Ishikawa (cell line): ENCODE data around the gene KEAP1.

Experiments used
- CREB1 ChIP-seq: IDR thresholded peaks from 2 replicates; pipeline ENCODE4 v1.6.1; 2012; ENCODE audit warnings: low read depth
- YY1 ChIP-seq: IDR thresholded peaks from 2 replicates; pipeline ENCODE4 v1.6.1; 2012; ENCODE audit warnings: low read depth
- TF ChIP-seq, protein P1 (sequence below): IDR thresholded peaks from 2 replicates; pipeline ENCODE4 v1.6.1; 2012; ENCODE audit warnings: low read depth, mild to moderate bottlenecking

GRCh38 chr19:10537668-10538067 is 34.5 kb upstream of the KEAP1 start:
- TF ChIP-seq, protein P1, sequence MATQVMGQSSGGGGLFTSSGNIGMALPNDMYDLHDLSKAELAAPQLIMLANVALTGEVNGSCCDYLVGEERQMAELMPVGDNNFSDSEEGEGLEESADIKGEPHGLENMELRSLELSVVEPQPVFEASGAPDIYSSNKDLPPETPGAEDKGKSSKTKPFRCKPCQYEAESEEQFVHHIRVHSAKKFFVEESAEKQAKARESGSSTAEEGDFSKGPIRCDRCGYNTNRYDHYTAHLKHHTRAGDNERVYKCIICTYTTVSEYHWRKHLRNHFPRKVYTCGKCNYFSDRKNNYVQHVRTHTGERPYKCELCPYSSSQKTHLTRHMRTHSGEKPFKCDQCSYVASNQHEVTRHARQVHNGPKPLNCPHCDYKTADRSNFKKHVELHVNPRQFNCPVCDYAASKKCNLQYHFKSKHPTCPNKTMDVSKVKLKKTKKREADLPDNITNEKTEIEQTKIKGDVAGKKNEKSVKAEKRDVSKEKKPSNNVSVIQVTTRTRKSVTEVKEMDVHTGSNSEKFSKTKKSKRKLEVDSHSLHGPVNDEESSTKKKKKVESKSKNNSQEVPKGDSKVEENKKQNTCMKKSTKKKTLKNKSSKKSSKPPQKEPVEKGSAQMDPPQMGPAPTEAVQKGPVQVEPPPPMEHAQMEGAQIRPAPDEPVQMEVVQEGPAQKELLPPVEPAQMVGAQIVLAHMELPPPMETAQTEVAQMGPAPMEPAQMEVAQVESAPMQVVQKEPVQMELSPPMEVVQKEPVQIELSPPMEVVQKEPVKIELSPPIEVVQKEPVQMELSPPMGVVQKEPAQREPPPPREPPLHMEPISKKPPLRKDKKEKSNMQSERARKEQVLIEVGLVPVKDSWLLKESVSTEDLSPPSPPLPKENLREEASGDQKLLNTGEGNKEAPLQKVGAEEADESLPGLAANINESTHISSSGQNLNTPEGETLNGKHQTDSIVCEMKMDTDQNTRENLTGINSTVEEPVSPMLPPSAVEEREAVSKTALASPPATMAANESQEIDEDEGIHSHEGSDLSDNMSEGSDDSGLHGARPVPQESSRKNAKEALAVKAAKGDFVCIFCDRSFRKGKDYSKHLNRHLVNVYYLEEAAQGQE, result no peak
- TF ChIP-seq YY1 (no peak), CREB1 (no peak)
